ENCODE data around the gene ADNP2.

GRCh38 chr18:80167931-80168330 lies 58.9 kb downstream of the ADNP2 start:
- no peak for TF ChIP-seq HNRNPH1 (optimal IDR thresholded peaks at IDR 0.05; ENCODE audit: low read depth, low read length)
- TF ChIP-seq U2AF2 (IDR thresholded peaks at IDR 0.05; ENCODE audit: low read depth, low read length): no peak
- TF ChIP-seq KDM5B (CRISPR knock-in tag; IDR thresholded peaks at IDR 0.05; ENCODE audit: borderline replicate concordance): no peak
